GM20431 (cell line): ENCODE data around the gene PIK3R6.
"Not testable (repeated sequence)": the region's sequence is repeated elsewhere in the genome, so short reads cannot be mapped to it uniquely, and the experiment has no call there.

ENCODE experiments used
- in situ Hi-C: fragments of 300-500 bp; cut with MseI, MboI; formaldehyde crosslinking; loops from one replicate; pipeline ENCODE4 v1.15.0; 2020; ENCODE audit warnings: low sequenced_read_pairs; ENCODE audit not compliant: unreplicated experiment

PIK3R6 gene

GRCh38 chr17:8856869-8857575 lies 10.5 kb downstream of the PIK3R6 start:
- in situ Hi-C loops, result no loop called here

- in situ Hi-C loops, result not testable (repeated sequence)
Measured at GRCh38 chr17:8856205-8856603, 11.3 kb downstream of the PIK3R6 start.

GRCh38 chr17:8855477-8856204 lies 11.8 kb downstream of the PIK3R6 start:
- in situ Hi-C loops, result no loop called here

- in situ Hi-C loops, result no loop called here
Measured at GRCh38 chr17:8851600-8851999, 15.9 kb downstream of the PIK3R6 start.

GRCh38 chr17:8849311-8850041 lies 18.0 kb downstream of the PIK3R6 start:
- in situ Hi-C loops, result no loop called here

- in situ Hi-C loops, result no loop called here
Measured at GRCh38 chr17:8847891-8848290, 19.6 kb downstream of the PIK3R6 start.

- in situ Hi-C loops, result no loop called here
Measured at GRCh38 chr17:8846768-8847211, 20.7 kb downstream of the PIK3R6 start.

GRCh38 chr17:8844229-8845218 lies 22.9 kb downstream of the PIK3R6 start:
- in situ Hi-C loops, result no loop called here

- in situ Hi-C loops, result no loop called here
Measured at GRCh38 chr17:8843344-8843743, 24.1 kb downstream of the PIK3R6 start.

GRCh38 chr17:8841844-8842243 lies 25.6 kb downstream of the PIK3R6 start:
- in situ Hi-C loops, result no loop called here

GRCh38 chr17:8839410-8839935 lies 28.0 kb downstream of the PIK3R6 start:
- in situ Hi-C loops, result no loop called here

GRCh38 chr17:8838551-8839095 lies 28.9 kb downstream of the PIK3R6 start:
- in situ Hi-C loops, result no loop called here

- in situ Hi-C loops, result no loop called here
Measured at GRCh38 chr17:8837563-8838075, 29.9 kb downstream of the PIK3R6 start.

GRCh38 chr17:8836821-8837562 lies 30.5 kb downstream of the PIK3R6 start:
- in situ Hi-C loops, result no loop called here

- in situ Hi-C loops, result no loop called here
Measured at GRCh38 chr17:8835631-8836364, 31.7 kb downstream of the PIK3R6 start.

- in situ Hi-C loops, result no loop called here
Measured at GRCh38 chr17:8835106-8835505, 32.4 kb downstream of the PIK3R6 start.

- in situ Hi-C loops, result no loop called here
Measured at GRCh38 chr17:8832711-8833352, 34.6 kb downstream of the PIK3R6 start.
